Activated naive CD4-positive, alpha-beta T cell treated with anti-CD3 and anti-CD28 coated beads, Interleukin-2, amount 50 U/mL, for 72 hours (primary cell): ENCODE measurements around the gene SPPL2B. TPM values are rescaled to one million over a fixed set of nuclear protein-coding genes. Genes with fewer than 3 reads are reported as not detected.
A peak's percentile ranks its signal among the peaks of the same experiment; 100 is the strongest.

Experiments
- ATAC-seq, 2 donors: fragments of 150-1000 bp; cut with Tn5 transposase; 2 replicates each; pipeline ENCODE4 v1.10.0; 2021; ENCODE audit warnings: mild to moderate bottlenecking in 2 of 2, moderate library complexity in 2 of 2
- DNase-seq, 2 donors: peaks; one replicate each; pipeline ENCODE4 v3.0.0; 2021 to 2022; ENCODE audit warnings: low spot score in 2 of 2
- H3K27ac Mint-ChIP-seq, 2 donors: one replicate each; pipeline ENCODE4 v1.8.0; 2022; ENCODE audit warnings: mild to moderate bottlenecking in 2 of 2, mixed read lengths in 2 of 2
- H3K36me3 Mint-ChIP-seq, 2 donors: one replicate each; pipeline ENCODE4 v1.8.0; 2022; ENCODE audit warnings: mixed read lengths in 2 of 2
- H3K9me3 Mint-ChIP-seq, 2 donors: one replicate each; pipeline ENCODE4 v1.8.0; 2022; ENCODE audit warnings: mixed read lengths in 2 of 2
- total RNA-seq, 2 donors: library from RNA; stranded (reverse); gene quantifications; one replicate each; pipeline ENCODE4 v1.2.3, GENCODE V29; 2022

The SPPL2B gene
- total RNA-seq, 2 donors from 2014 or later, result 38.5 to 61.6 TPM

DNA sequence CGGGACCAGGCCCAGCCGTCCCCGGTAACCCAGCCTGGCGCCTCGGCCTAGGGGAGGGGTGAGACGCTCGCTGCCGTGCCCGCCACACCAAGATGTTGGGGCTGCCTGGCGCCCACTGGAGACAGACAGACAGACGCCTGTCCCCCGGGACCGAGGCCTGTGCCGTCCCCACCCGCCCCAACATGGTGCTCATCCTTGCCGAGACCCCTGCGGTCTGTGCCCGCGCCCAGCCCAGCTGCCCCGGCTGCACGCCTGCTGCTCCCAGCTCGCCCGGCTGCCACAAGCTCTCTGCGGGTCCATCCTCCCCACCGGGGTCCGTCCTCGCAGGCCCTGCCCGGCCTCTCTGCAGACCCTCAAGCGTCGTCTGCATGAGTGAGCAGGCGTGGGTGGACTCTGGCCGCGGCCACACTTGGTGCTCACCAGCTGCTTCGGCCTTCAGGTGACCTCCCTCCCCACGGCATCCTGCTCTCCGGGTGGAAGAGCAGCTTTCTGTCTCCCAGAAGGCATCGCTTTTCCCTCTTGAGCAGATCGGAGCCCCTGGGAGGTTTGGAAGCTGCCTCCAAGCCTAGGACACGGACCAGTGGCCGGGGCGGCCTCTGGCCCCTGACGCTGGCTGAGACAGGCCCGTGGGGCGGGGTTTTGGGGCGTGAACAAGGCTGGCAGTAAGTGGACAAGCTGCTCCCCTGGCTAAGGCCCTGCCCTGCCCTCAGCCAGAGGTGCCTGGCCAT, 24.8 kb downstream of the SPPL2B start:
- H3K9me3 Mint-ChIP-seq, result no peaks in the 10 kb centered on the region
- no peak overlapping the region for H3K27ac Mint-ChIP-seq
- no peak for DNase-seq
- no peaks in the 10 kb centered on the region for H3K36me3 Mint-ChIP-seq
- ATAC-seq, result no peak

DNA sequence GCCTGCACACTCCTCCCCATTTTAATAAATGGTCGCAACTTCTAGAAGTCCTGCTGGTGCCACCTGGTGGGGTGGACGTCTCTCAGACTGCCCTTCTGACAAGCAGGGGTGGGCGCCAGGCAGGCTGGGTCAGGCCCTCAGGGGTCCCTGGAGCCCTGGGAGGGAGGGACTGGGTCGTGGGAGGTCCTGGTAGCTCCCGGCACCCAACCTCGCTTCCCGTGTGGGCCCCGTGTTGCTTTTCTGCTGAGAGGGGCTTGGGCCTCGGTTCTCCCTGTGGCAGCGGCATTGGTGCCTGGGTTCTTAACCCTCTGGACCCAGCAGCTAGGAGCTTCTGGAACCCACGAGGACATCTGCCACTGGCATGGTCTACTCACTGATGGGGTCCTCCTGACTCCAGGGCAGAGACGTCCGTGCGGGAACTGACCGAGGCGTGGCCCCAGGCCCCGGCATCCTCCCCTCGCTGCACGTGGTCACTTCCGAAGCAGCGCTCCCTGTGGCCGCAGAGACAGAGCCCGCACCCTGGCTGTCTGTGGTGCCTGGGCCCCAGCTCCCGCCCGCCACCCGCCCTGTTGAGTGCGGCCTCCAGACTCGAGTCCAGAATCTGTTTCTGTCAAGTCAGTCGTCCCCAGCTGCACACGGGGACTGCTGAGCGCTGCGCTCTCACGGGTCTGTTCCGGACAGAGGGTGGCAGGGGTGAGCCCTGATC, 25.6 kb downstream of the SPPL2B start:
- DNase-seq (no peak), ATAC-seq (no peak)
- H3K9me3 Mint-ChIP-seq, result no peaks in the 10 kb centered on the region
- H3K36me3 Mint-ChIP-seq, result no peaks in the 10 kb centered on the region
- H3K27ac Mint-ChIP-seq, result no peak overlapping the region

DNA sequence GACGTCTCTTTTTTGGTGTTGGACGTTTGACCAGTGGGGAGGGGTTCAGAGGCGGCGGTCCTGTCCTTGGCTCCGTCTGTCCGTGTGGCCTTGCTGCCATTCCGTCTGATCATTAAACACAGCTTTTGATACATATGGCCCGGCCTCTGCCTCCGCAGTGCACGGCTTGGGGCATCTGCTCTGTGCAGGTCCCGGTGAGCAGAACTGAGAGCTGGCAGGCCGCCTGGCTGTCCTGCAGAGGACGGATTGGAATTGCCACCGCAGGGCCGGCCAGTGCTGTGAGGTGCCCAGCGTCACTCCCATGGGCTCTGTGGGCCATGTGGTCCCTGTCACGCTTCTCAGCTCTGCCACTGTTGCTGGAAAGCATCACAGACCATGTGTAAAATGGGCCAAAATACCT, 26.2 kb downstream of the SPPL2B start:
- no peak for ATAC-seq
- H3K36me3 Mint-ChIP-seq, result no peaks in the 10 kb centered on the region
- no peak for DNase-seq
- no peaks in the 10 kb centered on the region for H3K9me3 Mint-ChIP-seq
- H3K27ac Mint-ChIP-seq, result peak overlapping the region in 1 of 2 donors; percentile 55

DNA sequence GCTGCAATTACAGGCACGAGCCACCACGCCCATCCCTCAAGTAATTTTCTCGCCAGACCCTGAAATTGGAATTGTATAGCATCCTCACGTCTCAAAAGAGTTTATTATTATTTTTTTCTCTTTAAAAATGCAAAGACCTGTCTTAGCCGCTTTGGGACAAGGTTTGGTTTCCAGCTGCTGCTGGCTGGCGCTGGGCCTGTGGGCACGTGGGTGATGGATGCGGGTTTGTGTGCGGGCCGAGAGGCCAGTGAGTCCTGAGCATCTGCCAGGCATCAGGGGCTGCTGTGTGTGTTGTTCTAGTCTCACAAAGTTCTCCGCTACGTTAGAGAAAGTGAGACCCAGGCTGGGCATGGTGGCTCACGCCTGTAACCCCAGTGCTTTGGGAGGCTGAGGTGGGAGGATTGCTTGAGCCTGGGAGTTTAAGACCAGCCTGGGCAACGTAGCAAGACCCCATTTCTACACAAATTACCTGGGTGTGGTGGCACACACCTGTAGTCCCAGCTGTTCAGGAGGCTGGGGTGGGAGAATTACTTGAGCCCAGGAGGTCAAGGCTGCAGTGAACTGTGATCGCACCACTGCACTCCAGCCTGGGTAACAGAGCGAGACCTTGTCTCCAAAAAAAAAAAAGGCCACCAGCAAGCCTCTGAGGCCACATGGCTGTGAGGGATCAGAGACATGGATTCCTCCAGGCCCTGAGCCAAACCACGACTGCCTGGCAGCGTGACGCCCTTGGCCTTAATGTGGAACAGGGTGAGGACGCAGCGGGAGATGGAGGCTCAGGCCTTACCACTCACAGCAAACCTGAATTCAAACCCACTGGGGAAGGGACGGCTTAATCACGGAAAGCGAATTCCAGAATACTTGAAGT, 26.9 kb downstream of the SPPL2B start:
- Mint-ChIP-seq H3K9me3 (no peaks in the 10 kb centered on the region), H3K36me3 (no peaks in the 10 kb centered on the region)
- no peak for ATAC-seq

DNA sequence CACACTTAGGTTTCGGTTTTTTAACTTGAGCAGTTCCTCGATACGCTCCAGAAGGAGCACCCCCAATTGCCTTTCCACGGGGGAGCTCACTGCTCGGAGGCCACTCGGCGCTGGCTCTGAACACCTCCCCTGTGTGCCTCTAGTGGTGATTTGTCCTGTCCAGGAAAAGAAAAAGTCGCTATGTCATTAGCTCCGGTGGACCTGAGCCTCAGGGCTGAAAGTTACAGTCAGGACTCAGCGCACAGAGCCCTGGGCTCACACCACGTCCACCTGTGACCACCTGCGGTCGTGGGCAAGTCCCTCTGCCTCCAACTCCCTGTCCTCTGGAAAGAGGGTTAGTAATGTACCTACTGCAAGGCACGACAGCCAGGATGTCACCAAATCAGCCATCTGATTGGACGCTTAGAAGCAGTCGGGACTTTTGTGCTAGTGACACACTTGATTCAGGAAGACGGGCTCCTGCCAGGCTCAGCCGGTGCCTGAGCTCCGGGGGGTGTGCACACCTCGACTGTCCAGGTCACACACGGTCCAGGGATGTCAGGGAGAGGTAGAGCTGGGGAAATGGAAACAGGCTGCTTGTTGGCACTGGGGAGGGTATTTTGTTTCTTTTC, 27.7 kb downstream of the SPPL2B start:
- Mint-ChIP-seq H3K9me3 (no peaks in the 10 kb centered on the region), H3K27ac (no peak overlapping the region), H3K36me3 (no peaks in the 10 kb centered on the region)
- ATAC-seq, result no peak
- DNase-seq, result no peak

More for the DNA sequence above, 26.9 kb downstream of the SPPL2B start:
- no peak overlapping the region for H3K27ac Mint-ChIP-seq
- DNase-seq, result no peak

DNA sequence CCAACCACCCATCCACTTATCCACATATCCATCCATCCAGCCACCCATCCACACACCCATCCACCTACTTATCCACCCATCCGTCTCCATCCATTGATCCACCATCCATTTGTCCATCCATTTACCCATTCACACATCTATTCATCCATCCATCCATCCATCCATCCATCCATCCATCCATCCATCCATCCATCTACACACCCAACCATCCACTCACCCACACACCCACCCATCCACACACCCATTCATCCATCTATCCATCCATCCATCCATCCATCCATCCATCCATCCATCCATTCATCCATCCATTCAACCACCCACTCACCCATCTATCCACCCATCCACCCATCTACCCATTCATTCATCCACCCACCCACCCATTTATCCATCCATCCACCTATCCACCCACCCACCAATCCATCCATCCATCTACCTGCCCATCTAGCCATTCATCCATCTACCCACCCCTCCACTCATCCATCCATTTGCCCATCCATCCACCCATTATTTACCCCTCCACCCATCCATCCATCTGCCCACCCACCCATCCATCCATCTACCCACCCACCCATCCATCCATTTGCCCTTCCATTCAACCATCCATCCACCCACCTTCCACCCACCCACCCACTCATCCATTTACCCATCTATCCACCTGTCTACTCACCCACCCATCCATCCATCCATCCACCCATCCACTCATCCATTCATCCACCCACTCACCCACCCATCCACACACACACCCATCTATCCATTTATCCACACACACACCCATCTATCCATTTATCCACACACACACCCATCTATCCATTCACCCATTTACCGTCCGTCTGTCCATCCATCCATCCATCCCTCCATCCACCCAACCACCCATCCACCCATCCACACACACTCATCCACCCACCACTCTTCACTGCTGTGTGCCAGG, 29.1 kb downstream of the SPPL2B start:
- Mint-ChIP-seq H3K27ac (no peak overlapping the region), H3K9me3 (no peaks in the 10 kb centered on the region), H3K36me3 (no peaks in the 10 kb centered on the region)
- DNase-seq (no peak), ATAC-seq (no peak)

DNA sequence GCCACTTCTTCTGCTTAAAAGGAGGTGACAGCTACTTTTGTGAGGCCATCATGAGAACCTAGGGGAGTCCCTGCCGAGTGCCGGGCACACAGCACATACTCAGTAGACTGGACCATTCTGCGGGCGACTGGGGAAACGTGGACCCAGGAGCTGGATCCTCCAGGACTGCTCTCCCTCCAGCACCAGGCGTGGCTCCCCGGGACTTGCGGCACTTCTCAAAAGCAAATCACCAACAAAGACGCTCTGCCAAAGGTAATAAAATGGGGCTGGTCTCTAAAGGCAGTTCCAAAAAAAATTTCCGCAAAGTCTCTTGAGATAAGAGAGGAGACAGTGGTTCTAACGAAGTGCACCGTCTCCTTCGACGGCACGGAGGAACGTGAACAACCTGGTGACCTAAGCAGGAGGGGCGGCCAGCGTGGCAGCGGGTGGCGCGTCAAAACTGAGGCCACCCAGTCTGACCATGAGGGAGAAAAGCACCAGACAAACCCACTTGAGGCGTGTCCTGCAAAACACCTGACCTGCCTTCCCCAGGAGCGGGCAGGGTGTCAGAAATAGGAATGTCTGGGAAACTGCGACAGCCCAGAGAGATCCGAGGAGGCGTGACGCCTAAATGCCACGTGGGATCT, 30.2 kb downstream of the SPPL2B start:
- H3K9me3 Mint-ChIP-seq, result no peaks in the 10 kb centered on the region
- H3K27ac Mint-ChIP-seq, result no peak overlapping the region
- H3K36me3 Mint-ChIP-seq, result no peaks in the 10 kb centered on the region
- no peak for ATAC-seq
- no peak for DNase-seq

DNA sequence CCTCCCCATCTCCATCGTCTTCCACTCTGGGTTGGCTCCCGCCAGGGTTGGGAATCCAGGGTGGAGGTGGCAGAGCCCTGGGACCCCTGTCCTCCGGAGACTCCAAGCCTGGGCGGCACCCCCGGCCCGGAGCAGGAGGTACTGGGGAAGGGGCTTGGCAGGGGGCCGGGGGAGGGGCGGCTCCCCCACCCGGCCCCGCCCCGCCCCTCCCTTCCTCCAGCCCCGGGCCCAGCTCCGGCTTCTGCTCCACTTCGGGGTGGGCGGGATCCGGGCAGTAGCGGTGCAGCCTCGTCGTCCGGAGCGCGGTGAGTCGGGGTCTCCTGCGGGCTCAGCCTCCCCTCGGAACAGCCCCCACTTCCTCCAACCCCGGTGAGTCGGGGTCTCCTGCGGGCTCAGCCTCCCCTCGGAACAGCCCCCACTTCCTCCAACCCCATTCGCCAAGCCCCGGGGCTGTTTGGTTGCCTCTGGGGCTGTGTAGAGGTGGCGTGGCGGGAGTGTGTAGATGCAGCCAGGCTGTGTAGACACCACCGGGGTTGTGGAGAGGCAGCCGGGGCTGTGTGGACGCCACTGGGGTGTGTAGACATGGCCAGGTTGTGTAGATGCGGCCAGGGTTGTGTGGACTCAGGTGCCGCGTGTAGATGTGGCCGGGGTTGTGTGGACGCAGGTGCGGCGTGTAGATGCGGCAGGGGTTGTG, 31.7 kb downstream of the SPPL2B start, which contains the start of gene TMPRSS9:
Gene TMPRSS9, plus strand, starts transcription at position 274 of the 694 bp plus-strand sequence. CDS start 29,521 bp downstream, outside the sequence.
- Mint-ChIP-seq H3K36me3 (no peaks in the 10 kb centered on the region), H3K27ac (no peak within 1 kb of the TSS), H3K9me3 (no peaks in the 10 kb centered on the region)
- DNase-seq, result no peak
- peak in 1 of 2 donors; percentile 57 for ATAC-seq

DNA sequence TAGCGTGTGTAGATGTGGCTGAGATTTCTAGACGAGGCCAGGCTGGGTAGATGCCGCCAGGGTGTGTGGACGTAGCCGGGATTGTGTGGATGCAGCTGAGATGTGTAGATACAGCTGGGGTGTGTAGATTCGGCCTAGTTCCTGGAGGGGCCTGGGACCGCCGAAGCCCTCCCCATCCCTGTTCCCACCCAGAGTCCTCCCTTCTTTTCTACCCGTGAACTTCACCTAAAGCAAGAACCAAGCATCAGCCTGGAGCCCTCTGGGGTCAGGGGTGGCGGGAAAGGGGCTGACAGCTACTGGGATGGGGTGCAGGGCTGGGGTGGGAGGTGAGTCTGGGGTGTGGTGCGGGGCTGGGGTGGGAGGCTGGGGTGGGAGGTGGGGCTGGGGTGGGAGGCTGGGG, 32.3 kb downstream of the SPPL2B start:
- DNase-seq, result no peak
- Mint-ChIP-seq H3K9me3 (no peaks in the 10 kb centered on the region), H3K27ac (no peak overlapping the region), H3K36me3 (no peaks in the 10 kb centered on the region)
- peak in 1 of 2 donors; percentile 20 for ATAC-seq

DNA sequence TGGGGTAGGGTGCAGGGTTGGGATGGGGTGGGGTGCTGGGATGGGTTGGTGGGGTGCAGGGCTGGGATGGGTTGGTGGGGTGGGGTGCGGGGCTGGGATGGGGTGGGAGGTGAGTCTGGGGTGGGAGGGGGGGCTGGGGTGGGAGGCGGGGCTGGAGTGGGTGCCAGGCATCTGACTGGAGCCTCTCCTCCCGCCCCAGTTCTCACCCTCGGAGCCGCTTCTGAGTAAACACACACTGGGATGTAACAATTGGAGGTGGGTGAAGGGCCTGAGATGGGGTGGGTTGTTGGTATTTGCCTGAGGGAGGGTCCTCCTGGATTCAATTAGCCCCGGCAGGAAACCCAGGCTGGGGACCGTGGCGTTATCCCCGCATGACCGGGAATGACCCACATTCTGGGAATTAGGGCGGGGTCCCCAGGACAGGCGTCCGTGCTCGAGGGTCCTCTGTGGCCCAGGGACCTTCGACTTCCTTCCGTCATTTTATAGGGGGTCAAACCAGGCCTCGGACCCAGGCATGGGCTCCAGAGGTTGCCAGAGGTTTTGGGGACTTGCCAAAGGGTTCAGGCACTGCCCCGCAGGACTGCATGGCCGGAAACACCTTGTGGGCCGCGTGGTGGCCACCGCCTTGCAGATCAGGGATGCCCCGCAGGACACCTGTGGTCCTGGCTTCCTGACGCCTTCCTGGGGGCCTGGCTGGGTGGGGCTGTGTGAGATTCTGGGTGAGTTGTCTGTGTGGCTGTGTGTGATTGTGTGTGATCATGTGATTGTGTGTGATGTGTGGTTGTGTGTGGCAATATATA, 33.0 kb downstream of the SPPL2B start:
- DNase-seq (no peak), ATAC-seq (no peak)
- Mint-ChIP-seq H3K27ac (no peak overlapping the region), H3K9me3 (no peaks in the 10 kb centered on the region), H3K36me3 (no peaks in the 10 kb centered on the region)

DNA sequence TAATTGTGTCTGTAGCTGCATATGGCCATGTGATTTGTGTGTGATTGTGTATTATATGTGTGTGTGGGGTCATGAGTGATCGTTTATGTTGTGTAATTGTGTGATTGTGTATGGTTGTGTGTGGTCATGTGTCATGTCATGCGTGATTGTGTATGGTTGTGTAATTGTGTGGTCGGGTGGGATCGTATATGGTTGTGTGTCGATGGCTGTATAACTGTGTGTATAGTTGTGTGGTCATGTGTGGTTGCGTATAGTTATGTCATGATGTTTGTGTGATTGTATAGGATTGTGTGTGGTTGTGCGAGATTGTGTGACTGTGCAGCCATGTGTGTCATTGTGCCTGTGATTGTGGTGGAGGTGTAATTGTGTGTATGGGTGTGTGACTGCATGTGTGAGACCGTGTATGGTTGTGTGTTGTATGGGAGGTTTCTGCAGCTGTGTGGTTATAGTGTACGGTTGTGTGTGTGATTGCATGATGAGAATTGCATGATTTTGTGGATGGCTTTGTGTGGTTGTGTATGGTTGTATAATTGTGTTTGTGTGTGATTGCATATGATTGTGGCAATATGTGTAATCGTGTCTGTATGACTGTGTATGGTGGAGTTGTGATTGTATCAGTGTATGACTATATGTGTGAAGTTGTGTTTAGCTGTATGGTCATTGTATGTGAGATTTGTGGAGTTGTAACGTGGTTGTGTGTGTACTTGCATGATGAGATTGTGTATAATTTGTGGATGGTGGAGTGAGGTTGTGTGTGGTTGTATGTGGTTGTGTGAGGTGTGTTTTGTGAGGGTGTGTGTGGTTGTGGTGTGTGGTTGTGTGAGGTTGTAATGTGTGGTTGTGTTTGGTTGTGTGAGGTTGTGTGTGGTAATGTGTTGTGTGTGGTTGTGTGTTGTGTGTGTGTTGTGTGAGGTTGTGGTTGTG, 33.8 kb downstream of the SPPL2B start:
- H3K36me3 Mint-ChIP-seq, result no peaks in the 10 kb centered on the region
- ATAC-seq (no peak), DNase-seq (no peak)
- no peaks in the 10 kb centered on the region for H3K9me3 Mint-ChIP-seq
- H3K27ac Mint-ChIP-seq, result no peak overlapping the region

DNA sequence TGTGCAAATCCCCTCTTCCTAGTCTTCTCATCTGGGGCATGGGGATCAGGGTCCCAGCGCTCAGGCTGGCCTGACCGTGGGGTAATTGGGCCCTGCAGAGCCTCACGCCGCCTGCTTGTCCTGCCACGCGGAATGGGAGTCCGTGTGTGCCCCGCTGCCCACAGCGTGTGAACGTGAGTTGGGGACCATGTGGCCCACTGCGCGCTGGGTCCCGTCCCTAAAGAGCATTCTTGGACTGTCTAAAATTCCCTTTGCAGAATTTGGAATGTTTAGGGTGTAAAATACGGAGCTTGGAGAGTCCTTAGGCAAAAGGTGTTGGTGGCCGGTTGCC, 34.5 kb downstream of the SPPL2B start:
- no peak overlapping the region for H3K27ac Mint-ChIP-seq
- no peaks in the 10 kb centered on the region for H3K36me3 Mint-ChIP-seq
- DNase-seq (no peak), ATAC-seq (no peak)
- no peaks in the 10 kb centered on the region for H3K9me3 Mint-ChIP-seq

DNA sequence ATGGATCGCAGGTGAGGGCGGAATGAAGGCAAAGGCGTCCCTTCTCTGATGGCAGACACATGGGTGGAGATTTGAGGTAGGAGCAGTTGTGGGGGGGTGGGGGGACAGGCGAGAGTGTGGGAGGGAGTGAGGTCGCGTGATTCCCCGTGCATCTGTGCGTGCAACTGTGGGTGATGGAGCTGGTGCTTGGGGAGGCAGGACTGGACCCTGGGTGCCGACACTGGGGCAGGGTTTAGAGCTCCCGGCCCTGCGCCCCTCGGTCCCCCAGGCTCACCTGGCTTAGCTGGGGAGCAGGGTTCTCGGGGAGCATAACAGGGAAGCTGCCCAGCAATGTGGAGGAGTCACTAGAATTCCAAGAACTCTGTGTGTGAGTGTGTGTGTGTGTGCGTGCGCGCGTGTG, 34.9 kb downstream of the SPPL2B start:
- Mint-ChIP-seq H3K9me3 (no peaks in the 10 kb centered on the region), H3K36me3 (no peaks in the 10 kb centered on the region), H3K27ac (no peak overlapping the region)
- no peak for ATAC-seq
- DNase-seq, result no peak
